ENCODE data around the gene ARID3B. TPM values are rescaled to one million over a fixed set of nuclear protein-coding genes. Genes with fewer than 3 reads are reported as not detected.
A peak's percentile ranks its signal among the peaks of the same experiment; 100 is the strongest.

ARID3B gene
- polyA plus RNA-seq, 1 of the 3 experiments (the other 2 are of a cell fraction), result 3.0 TPM

GRCh38 chr15:74616366-74616939 is 75.4 kb downstream of the ARID3B start (continued):
- TF ChIP-seq MAX (IDR thresholded peaks at IDR 0.05; ENCODE audit: low read depth), result no peak
- TF ChIP-seq MEF2A (IDR thresholded peaks at IDR 0.05; ENCODE audit: borderline replicate concordance, low read depth), result no peak
- no peak for TF ChIP-seq RXRA (IDR thresholded peaks at IDR 0.05; ENCODE audit: borderline replicate concordance, low read depth)
- no peak for TF ChIP-seq RCOR1 (IDR thresholded peaks at IDR 0.05; ENCODE audit: low read length)

- H3K27me3 ChIP-seq (ENCODE audit: insufficient read depth), result no peaks in the 10 kb centered on the region
- peaks cover 72% of the 10 kb centered on the region for H3K79me2 ChIP-seq (ENCODE audit: insufficient read depth)
- H3K4me2 ChIP-seq, result peak overlapping the region; percentile 96
- TF ChIP-seq GABPA (IDR thresholded peaks at IDR 0.05; ENCODE audit: low read depth) (no peak), MXI1 (IDR thresholded peaks at IDR 0.05; ENCODE audit: low read depth, low read length) (0 out of 2 replicates have a peak, but pooled peaks have one; percentile 29), GATA2 (CRISPR knock-in tag; IDR thresholded peaks at IDR 0.05) (peak; percentile 32; the same call in 1 of the 2 replicates)
- ChIA-PET POLR2A (interaction anchor here (0.9 to 4.3 kb wide), 3 partner anchors 10 to 76 kb away, joined by 4 to 33 read pairs (median 21); partner anchors contain the start of gene ARID3B), CTCF (interaction anchor here (0.9 to 39.4 kb wide), 10 partner anchors 9 to 333 kb away, joined by 3 to 1109 read pairs (median 4); partner anchors contain the start of genes ARID3B and CSK)
- H3K4me1 ChIP-seq (ENCODE audit: control insufficient read depth in 1 of 2, insufficient read depth in 2 of 2, low read depth in 1 of 2, low read length in 1 of 2), result peaks cover 0 to 24% of the 10 kb centered on the region in 2 experiments; a peak in 2 of 4 replicates
- H3K27ac ChIP-seq (ENCODE audit: low read depth in 2 of 2, low read length in 1 of 2), result peak overlapping the region; percentile 87 to 92; a peak in 2 of 4 replicates
- DNase-seq, result no peak
- H3K9me3 ChIP-seq, result no peaks in the 10 kb centered on the region
- H3K36me3 ChIP-seq (replicated peaks in 1 of 2; ENCODE audit: control insufficient read depth in 1 of 2, insufficient read depth in 2 of 2, low read length in 1 of 2), result peaks cover 7 to 37% of the 10 kb centered on the region in 2 experiments
- peaks cover 61% of the 10 kb centered on the region for H4K20me1 ChIP-seq (ENCODE audit: insufficient read depth)
- peaks cover 23% of the 10 kb centered on the region for H3F3A ChIP-seq (replicated peaks; ENCODE audit: insufficient read depth)
- no peak overlapping the region for H2AFZ ChIP-seq (ENCODE audit: low read depth)
- peak overlapping the region; percentile 98 to 99 for H3K4me3 ChIP-seq (ENCODE audit: low read depth in 2 of 2, low read length in 1 of 2)
- no peaks in the 10 kb centered on the region for H3K9me2 ChIP-seq
- peak overlapping the region; percentile 98 for H3K9ac ChIP-seq
Observed at GRCh38 chr15:74616996-74617395, 76.0 kb downstream of the ARID3B start.

GRCh38 chr15:74618841-74619596 is 78.0 kb downstream of the ARID3B start:
- ChIA-PET POLR2A (interaction anchor here (0.6 kb wide), 1 partner anchor 21 kb away, joined by 3 read pairs; no protein-coding TSS in a partner anchor), CTCF (interaction anchor here (0.6 to 39.4 kb wide), 6 partner anchors 16 to 245 kb away, joined by 3 to 1109 read pairs (median 4); partner anchors contain the start of gene CSK)
- peaks cover 75% of the 10 kb centered on the region for H4K20me1 ChIP-seq (ENCODE audit: insufficient read depth)
- WGBS (ENCODE audit: low lambda C conversion rate), result 91% methylated on average over 15 of the region's 15 CpGs
- peaks cover 20% of the 10 kb centered on the region for H3F3A ChIP-seq (replicated peaks; ENCODE audit: insufficient read depth)
- no peak for TF ChIP-seq SIN3A (IDR thresholded peaks at IDR 0.05; ENCODE audit: borderline replicate concordance, low read depth, low read length)
- no peak for TF ChIP-seq RFX5 (IDR thresholded peaks at IDR 0.05; ENCODE audit: low read length)
- no peak for TF ChIP-seq JUND (IDR thresholded peaks at IDR 0.05)
- no peak for TF ChIP-seq RXRA (IDR thresholded peaks at IDR 0.05; ENCODE audit: borderline replicate concordance, low read depth)
- TF ChIP-seq ELF1 (IDR thresholded peaks at IDR 0.05), result no peak
- no peak for TF ChIP-seq MXI1 (IDR thresholded peaks at IDR 0.05; ENCODE audit: low read depth, low read length)
- no peak for TF ChIP-seq ZBTB33 (IDR thresholded peaks at IDR 0.05; ENCODE audit: borderline replicate concordance, low read depth)
- no peak for TF ChIP-seq SMC3 (IDR thresholded peaks at IDR 0.05; ENCODE audit: low read depth, low read length)
- TF ChIP-seq POLR2AphosphoS5 (IDR thresholded peaks at IDR 0.05; ENCODE audit: low read depth, low read length), result no peak
- no peaks in the 10 kb centered on the region for H3K27me3 ChIP-seq (ENCODE audit: insufficient read depth)
- H3K36me3 ChIP-seq (replicated peaks in 1 of 2; ENCODE audit: control insufficient read depth in 1 of 2, insufficient read depth in 2 of 2, low read length in 1 of 2), result peaks cover 19 to 57% of the 10 kb centered on the region in 2 experiments
- peaks cover 0 to 24% of the 10 kb centered on the region in 2 experiments; a peak in 2 of 4 replicates for H3K4me1 ChIP-seq (ENCODE audit: control insufficient read depth in 1 of 2, insufficient read depth in 2 of 2, low read depth in 1 of 2, low read length in 1 of 2)
- no peak for DNase-seq
- no peak overlapping the region for H3K4me3 ChIP-seq (ENCODE audit: low read depth in 2 of 2, low read length in 1 of 2)
- no peak overlapping the region for H3K9ac ChIP-seq
- H3K79me2 ChIP-seq (ENCODE audit: insufficient read depth), result peaks cover 81% of the 10 kb centered on the region
- H3K9me2 ChIP-seq, result no peaks in the 10 kb centered on the region
- H3K4me2 ChIP-seq, result no peak overlapping the region
- no peak overlapping the region; a peak in 1 of 4 replicates for H3K27ac ChIP-seq (ENCODE audit: low read depth in 2 of 2, low read length in 1 of 2)
- no peaks in the 10 kb centered on the region for H3K9me3 ChIP-seq
- no peak overlapping the region for H2AFZ ChIP-seq (ENCODE audit: low read depth)

All from SK-N-SH (cell line).